H54 (cell line): Measurements from ENCODE around the gene SDSL.

Experiments used
- DNase-seq: peaks from one replicate; pipeline ENCODE4 v3.0.0; 2011; ENCODE audit warnings: low spot score, mixed read lengths; ENCODE audit not compliant: insufficient read length
- FAIRE-seq: peaks from 3 replicates; lab custom pipeline; 2011; peaks lifted over from hg19 to GRCh38; lab: Jason Lieb, UNC
- POLR2A ChIP-seq: IDR thresholded peaks from 2 replicates; pipeline ENCODE4 v1.6.1; 2011; ENCODE audit warnings: low read depth, mild to moderate bottlenecking, low read length

The SDSL gene, protein sequence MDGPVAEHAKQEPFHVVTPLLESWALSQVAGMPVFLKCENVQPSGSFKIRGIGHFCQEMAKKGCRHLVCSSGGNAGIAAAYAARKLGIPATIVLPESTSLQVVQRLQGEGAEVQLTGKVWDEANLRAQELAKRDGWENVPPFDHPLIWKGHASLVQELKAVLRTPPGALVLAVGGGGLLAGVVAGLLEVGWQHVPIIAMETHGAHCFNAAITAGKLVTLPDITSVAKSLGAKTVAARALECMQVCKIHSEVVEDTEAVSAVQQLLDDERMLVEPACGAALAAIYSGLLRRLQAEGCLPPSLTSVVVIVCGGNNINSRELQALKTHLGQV

GRCh38 chr12:113422030-113422885 is at the start of gene SDSL:
SDSL (plus strand) TSS chr12:113422380; CDS start chr12:113427983, 5,603 bp downstream.
- FAIRE-seq = peak; percentile 78
- peak; percentile 94 for DNase-seq

DNA sequence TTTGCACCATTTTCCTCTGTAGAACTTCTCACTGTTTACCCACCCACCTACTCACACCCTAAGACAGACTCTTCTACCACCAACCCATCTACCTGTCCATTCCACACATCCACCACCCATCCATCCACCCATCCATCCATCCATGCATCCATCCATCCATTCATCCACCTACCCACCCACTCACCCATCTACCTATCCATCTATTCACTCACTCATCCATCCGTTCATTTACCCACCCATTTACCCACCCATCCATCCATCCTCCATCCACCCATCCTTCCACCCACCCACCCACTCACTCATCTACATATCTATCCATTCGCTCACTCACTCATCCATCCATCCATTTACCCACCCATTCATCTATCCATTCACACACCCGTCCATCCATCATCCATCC is 48.7 kb upstream of the SDSL start:
- no peak for TF ChIP-seq POLR2A
- FAIRE-seq = no peak

More at GRCh38 chr12:113422030-113422885, at the start of gene SDSL:
- TF ChIP-seq POLR2A = peak; percentile 63

GRCh38 chr12:113373969-113374368 is 48.2 kb upstream of the SDSL start:
- FAIRE-seq (no peak), DNase-seq (no peak)
- TF ChIP-seq POLR2A = no peak

More for the DNA sequence above, 48.7 kb upstream of the SDSL start:
- DNase-seq = no peak

DNA sequence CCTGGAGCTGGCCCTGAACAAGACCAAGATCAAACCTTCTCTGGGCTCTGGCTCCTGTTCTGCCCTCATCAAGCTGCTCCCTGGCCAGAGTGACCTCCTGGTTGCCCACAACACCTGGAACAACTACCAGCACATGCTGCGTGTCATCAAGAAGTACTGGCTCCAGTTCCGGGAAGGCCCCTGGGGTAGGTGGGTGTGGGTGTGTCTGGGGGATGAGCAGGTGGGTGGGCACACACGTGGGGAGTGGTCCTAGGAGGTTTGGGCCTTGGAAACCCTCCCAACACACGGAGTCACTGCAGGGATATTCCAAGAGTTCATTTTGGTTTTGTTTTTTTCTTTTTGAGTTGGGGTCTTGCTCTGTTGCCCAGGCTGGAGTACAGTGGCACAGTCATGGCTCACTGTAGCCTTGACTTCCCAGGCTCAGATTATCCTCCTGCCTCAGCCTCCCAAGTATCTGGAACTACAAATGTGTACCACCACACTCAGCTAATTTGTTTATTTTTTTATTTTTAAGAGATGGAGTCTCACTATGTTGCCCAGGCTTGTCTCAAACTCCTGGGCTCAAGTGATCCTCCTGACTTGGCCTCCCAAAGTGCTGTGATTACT is 47.3 kb upstream of the SDSL start:
- FAIRE-seq = no peak
- DNase-seq = no peak
- no peak for TF ChIP-seq POLR2A

DNA sequence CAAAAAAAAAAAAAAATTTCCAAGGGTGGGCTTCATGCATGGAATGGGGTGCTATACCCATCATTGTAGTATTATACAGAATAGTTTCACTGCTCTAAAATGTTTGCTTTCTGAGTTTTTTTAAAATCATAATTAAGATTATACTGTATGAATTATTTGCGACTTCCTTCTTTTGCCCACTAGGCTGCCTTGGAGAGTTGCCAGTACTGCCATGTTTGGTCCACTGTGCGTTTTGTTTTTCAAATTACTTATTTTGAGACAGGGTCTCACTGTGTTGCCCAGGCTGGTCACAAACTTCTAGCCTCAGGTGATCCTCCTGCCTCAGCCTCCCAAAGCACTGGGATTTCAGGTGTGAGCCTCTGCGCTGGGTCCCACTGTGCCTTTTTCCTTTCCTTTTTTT is 43.9 kb upstream of the SDSL start:
- no peak for FAIRE-seq

DNA sequence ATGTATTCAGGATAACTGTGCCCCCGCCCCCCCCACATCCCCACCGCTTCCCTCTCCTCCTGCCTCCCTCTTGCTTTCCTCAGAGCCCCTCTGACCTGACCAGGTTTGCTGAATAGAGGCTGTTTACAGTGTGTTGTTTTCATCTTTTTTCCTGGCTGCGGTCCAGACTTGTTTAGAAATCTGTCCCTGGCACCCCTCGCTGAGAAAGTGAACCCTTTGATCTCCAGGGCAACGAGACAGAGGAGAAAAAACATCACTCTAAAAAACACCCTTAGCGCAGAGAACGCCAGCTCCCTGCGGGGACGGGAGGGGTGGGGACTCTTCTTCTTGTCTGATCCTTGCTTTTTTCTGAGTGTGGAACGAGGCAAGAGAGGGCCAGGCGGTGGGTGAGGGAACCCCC is 41.0 kb upstream of the SDSL start:
- DNase-seq (no peak), FAIRE-seq (no peak)
- TF ChIP-seq POLR2A = no peak

More for the DNA sequence above, 43.9 kb upstream of the SDSL start:
- DNase-seq = no peak
- no peak for TF ChIP-seq POLR2A

DNA sequence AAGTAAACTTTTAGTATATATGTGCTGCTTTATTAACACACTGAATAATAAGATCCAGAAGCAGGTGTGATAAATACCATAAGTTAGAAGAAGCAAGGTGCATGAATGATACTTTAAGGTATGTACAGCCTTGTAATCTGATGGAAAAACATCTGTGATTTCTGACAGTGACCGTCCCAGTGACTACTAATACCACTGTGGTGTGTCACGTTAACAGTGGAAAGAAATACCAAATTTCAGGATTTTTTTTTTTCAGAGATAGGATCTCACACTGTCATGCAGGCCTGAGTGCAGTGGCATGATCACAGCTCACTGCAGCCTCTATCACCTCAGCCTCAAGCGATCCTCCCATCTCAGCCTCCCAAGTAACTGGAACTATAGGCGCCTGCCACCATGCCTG is 40.0 kb upstream of the SDSL start:
- TF ChIP-seq POLR2A = no peak
- FAIRE-seq (no peak), DNase-seq (no peak)

GRCh38 chr12:113384778-113385177 is 37.4 kb upstream of the SDSL start:
- no peak for TF ChIP-seq POLR2A
- no peak for DNase-seq
- no peak for FAIRE-seq

DNA sequence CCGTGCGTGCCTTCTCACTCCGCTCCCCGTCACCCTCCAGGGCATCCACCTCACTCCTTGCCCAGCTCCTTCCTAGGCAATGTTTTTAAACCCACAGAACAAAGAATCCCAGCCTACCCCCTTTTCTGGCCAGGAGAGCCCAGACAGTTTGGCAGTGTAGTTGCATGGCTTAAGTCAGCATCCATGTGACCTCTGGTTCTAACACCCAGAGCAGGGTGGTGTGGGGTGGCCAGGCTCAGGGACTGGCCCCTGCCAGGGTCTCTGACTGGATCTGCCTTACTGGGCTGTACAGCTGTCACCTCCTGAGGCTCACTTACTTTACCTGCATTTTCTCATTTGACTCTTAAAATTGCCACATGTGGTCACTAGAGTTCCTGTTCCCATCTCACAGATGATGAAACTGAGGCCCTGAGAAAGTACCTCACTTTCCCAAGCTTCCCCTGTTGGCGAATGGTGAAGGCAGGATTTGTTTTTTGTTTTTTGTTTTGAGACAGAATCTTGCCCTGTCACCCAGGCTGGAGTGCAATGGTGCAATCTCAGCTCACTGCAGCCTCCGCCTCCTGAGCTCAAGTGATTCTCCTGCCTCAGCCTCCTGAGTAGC is 36.8 kb upstream of the SDSL start:
- FAIRE-seq = no peak
- TF ChIP-seq POLR2A = no peak
- no peak for DNase-seq

- no peak for TF ChIP-seq POLR2A
- FAIRE-seq (no peak), DNase-seq (no peak)
These were observed 35.2 kb upstream of the SDSL start for GRCh38 chr12:113386866-113387566.

DNA sequence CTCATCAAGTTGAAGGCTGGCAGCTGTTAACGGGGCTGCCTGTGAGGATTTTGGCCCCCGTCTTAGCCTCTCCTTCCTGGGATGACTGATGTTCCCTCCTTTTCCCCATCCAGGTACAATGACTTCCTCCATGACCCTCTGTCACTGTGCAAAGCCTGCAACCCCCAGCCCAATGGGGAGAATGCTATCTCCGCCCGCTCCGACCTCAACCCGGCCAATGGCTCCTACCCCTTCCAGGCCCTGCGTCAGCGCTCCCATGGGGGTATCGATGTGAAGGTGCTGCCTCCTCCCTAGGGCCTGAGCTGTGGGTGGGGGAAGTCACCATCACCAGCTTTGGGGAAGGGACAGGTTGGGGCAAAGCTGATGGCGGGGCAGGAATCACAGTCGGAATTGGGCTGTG is 34.5 kb upstream of the SDSL start:
- FAIRE-seq (no peak), DNase-seq (no peak)
- TF ChIP-seq POLR2A = no peak

DNA sequence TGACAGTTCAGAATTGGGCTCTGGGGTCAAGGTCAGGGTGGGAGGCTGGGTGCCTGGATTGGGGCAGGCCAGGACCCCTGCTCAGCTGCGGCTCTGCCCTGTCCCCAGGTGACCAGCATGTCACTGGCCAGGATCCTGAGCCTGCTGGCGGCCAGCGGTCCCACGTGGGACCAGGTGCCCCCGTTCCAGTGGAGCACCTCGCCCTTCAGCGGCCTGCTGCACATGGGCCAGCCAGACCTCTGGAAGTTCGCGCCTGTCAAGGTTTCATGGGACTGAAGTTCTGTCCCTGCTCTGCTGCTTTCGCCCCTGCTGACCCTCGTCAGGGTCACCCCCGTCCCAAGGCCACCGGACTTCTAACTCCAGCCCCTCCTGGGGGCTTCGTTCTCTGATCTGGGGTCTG is 33.8 kb upstream of the SDSL start:
- no peak for FAIRE-seq
- no peak for DNase-seq
- no peak for TF ChIP-seq POLR2A

DNA sequence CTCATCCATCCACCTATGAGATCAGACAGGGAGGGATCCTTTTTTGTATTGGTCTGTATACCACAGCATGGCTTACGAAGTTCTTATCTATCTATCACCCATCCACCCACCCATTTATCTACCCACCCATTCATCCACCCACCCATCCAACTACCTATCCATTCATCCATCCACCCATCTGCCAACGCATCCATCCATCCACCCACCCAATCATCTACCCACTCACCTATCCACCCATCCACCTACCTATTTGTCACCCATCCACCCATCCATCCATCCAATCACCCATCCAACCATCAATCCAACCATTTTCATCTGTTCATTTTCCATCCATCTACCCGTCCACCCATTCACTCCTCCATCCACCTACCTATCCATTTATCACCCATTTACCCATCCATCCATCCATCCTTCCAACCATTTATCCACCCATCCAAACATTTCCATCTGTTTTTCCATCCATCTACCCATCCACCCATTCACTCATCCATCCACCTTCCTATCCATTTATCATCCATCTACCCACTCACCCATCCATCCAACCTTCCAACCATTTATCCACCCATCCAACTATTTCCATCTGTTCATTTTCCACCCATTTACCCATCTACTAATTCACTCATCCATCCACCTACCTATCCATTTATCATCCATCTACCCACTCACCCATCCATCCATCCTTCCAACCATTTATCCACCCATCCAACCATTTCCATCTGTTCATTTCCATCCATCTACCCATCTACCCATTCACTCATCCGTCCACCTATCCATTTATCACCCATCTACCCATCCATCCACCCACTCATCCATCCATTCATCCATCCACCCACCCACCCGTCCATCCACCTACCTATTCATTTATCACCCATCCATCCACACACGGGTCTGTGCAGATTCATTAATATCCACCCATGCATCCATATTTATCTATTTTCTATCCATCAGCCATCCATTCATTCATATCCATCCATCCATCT is 31.8 kb upstream of the SDSL start:
- no peak for TF ChIP-seq POLR2A
- DNase-seq (no peak), FAIRE-seq (no peak)
